ENCODE results near the gene ODF4.

Gene ODF4

GRCh38 chr17:8311131-8311790 lies 28.4 kb upstream of the ODF4 start:
- H3K4me3 ChIP-seq (IDR thresholded peaks at IDR 0.05; ENCODE audit: insufficient read depth, low read depth, low read length): no peak overlapping the region
- TF ChIP-seq, protein P1, sequence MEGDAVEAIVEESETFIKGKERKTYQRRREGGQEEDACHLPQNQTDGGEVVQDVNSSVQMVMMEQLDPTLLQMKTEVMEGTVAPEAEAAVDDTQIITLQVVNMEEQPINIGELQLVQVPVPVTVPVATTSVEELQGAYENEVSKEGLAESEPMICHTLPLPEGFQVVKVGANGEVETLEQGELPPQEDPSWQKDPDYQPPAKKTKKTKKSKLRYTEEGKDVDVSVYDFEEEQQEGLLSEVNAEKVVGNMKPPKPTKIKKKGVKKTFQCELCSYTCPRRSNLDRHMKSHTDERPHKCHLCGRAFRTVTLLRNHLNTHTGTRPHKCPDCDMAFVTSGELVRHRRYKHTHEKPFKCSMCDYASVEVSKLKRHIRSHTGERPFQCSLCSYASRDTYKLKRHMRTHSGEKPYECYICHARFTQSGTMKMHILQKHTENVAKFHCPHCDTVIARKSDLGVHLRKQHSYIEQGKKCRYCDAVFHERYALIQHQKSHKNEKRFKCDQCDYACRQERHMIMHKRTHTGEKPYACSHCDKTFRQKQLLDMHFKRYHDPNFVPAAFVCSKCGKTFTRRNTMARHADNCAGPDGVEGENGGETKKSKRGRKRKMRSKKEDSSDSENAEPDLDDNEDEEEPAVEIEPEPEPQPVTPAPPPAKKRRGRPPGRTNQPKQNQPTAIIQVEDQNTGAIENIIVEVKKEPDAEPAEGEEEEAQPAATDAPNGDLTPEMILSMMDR (conservative IDR thresholded peaks at IDR 0.05; ENCODE audit: low read depth, low read length): no peak
- H4K20me1 ChIP-seq (ENCODE audit: insufficient read depth): no peaks in the 10 kb centered on the region
- H3K9ac ChIP-seq: no peak overlapping the region
- no peak overlapping the region for H3K27ac ChIP-seq
- no peaks in the 10 kb centered on the region for H3K36me3 ChIP-seq (ENCODE audit: insufficient read depth)
- H2AFZ ChIP-seq (ENCODE audit: low read depth): no peak overlapping the region
- no peaks in the 10 kb centered on the region; the same call in 1 of the 2 replicates for H3K27me3 ChIP-seq (ENCODE audit: insufficient read depth, low read depth)
- H3K4me1 ChIP-seq (ENCODE audit: low read depth, poor library complexity, severe bottlenecking): no peaks in the 10 kb centered on the region
- no peaks in the 10 kb centered on the region for H3K79me2 ChIP-seq (ENCODE audit: insufficient read depth, low read depth)
- no peak overlapping the region for H3K4me2 ChIP-seq

GRCh38 chr17:8312251-8312650 lies 27.4 kb upstream of the ODF4 start:
- Histone ChIP-seq H3K27ac (no peak overlapping the region), H3K27me3 (ENCODE audit: insufficient read depth, low read depth) (no peaks in the 10 kb centered on the region; the same call in 1 of the 2 replicates), H3K4me1 (ENCODE audit: low read depth, poor library complexity, severe bottlenecking) (no peaks in the 10 kb centered on the region), H3K4me2 (no peak overlapping the region), H2AFZ (ENCODE audit: low read depth) (no peak overlapping the region), H3K36me3 (ENCODE audit: insufficient read depth) (no peaks in the 10 kb centered on the region), H3K79me2 (ENCODE audit: insufficient read depth, low read depth) (no peaks in the 10 kb centered on the region), H4K20me1 (ENCODE audit: insufficient read depth) (no peaks in the 10 kb centered on the region), H3K4me3 (IDR thresholded peaks at IDR 0.05; ENCODE audit: insufficient read depth, low read depth, low read length) (no peak overlapping the region), H3K9ac (no peak overlapping the region)
- TF ChIP-seq, protein P1 (conservative IDR thresholded peaks at IDR 0.05; ENCODE audit: low read depth, low read length): no peak

DNA sequence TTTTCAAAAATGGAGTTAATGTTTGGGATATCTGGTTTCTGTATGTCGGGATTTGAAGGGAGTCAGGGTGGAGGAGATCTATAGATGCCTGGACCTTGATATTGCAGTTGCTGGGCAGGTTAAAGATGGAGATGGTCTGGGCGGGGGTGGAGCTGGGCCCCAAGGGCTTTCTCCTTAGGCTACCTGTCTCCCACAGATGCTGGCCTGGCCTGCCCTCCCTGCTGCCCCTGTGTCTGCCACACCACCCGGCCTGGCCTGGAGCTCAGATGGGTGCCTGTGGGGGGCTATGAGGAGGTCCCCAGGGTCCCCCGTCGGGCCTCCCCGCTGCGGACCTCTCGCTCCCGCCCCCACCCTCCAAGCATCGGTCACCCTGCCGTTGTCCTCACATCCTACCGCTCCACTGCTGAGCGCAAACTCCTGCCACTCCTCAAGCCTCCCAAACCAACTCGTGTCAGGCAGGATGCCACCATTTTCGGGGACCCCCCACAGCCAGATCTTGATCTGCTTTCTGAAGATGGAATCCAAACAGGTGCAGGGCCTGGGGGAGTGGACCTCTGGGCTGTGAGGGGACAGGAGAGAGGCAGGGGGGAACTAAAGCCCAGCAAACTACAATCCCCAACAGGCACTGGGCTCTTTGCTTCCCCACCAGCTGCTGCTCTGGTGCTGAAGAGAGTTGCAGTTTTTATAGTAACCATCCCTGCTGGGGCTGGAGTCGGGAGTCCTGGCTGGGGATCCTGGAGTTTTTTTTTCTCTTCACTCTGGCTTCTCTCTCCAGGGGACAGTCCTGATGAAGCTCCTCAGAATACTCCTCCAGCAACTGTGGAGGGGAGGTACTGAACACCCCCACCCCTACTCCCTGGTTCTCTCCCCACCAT lies 26.7 kb upstream of the ODF4 start:
- Histone ChIP-seq H3K27ac (no peak overlapping the region), H3K27me3 (ENCODE audit: insufficient read depth, low read depth) (no peaks in the 10 kb centered on the region; the same call in 1 of the 2 replicates), H4K20me1 (ENCODE audit: insufficient read depth) (no peaks in the 10 kb centered on the region), H2AFZ (ENCODE audit: low read depth) (no peak overlapping the region), H3K4me2 (no peak overlapping the region), H3K9ac (no peak overlapping the region), H3K4me3 (IDR thresholded peaks at IDR 0.05; ENCODE audit: insufficient read depth, low read depth, low read length) (no peak overlapping the region), H3K4me1 (ENCODE audit: low read depth, poor library complexity, severe bottlenecking) (no peaks in the 10 kb centered on the region), H3K79me2 (ENCODE audit: insufficient read depth, low read depth) (no peaks in the 10 kb centered on the region), H3K36me3 (ENCODE audit: insufficient read depth) (no peaks in the 10 kb centered on the region)
- TF ChIP-seq, protein P1 (conservative IDR thresholded peaks at IDR 0.05; ENCODE audit: low read depth, low read length): no peak

DNA sequence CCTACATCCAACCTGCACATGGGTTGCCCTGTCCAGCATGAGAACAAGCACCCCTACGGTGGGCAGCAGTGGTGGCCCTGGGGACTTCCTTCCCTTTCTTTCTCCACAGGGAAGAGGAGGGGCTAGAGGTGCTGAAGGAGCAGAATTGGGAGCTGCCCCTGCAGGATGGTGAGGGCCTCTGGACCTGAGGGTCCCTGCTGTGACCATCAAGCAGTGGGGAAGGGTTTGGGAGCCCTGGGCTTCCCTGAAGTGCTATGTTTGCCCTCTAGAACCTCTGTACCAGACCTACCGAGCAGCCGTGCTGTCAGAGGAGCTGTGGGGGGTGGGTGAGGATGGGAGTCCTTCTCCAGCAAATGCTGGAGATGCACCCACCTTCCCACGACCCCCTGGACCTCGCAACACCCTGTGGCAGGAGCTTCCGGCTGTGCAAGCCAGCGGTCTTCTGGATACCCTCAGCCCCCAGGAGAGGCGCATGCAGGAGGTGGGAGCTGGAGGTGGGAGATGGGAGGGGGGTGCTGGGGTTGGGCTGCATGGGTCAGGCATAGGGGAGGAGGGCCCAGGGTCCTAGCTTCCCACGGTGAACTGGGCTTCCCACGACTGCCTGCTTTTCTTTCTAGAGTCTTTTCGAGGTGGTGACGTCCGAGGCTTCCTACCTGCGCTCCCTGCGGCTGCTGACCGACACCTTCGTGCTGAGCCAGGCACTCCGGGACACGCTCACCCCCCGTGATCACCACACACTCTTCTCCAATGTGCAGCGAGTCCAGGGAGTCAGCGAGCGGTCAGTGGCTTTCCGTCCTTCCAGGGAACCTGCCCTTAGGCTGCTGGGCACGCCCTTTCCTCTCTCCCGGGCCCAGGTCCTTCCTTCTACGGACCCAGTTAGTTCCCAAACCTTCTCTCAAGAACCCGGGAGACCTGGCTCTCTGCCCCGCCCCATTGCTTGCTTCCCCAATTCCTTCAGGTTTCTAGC lies 24.6 kb upstream of the ODF4 start:
- Histone ChIP-seq H3K79me2 (ENCODE audit: insufficient read depth, low read depth) (no peaks in the 10 kb centered on the region), H3K36me3 (ENCODE audit: insufficient read depth) (no peaks in the 10 kb centered on the region), H4K20me1 (ENCODE audit: insufficient read depth) (no peaks in the 10 kb centered on the region), H3K4me3 (IDR thresholded peaks at IDR 0.05; ENCODE audit: insufficient read depth, low read depth, low read length) (no peak overlapping the region), H2AFZ (ENCODE audit: low read depth) (no peak overlapping the region), H3K4me1 (ENCODE audit: low read depth, poor library complexity, severe bottlenecking) (no peaks in the 10 kb centered on the region), H3K9ac (no peak overlapping the region), H3K27ac (no peak overlapping the region), H3K4me2 (no peak overlapping the region), H3K27me3 (ENCODE audit: insufficient read depth, low read depth) (no peaks in the 10 kb centered on the region; the same call in 1 of the 2 replicates)
- TF ChIP-seq, protein P1 (conservative IDR thresholded peaks at IDR 0.05; ENCODE audit: low read depth, low read length): no peak
